Stimulated activated CD8-positive, alpha-beta memory T cell treated with anti-CD3 and anti-CD28 coated beads, Interleukin-4, amount 100 ng/mL, for 1 hour (primary cell): Measurements from ENCODE around the gene ZAP70.
"Not testable (repeated sequence)": the region's sequence is repeated elsewhere in the genome, so short reads cannot be mapped to it uniquely, and the experiment has no call there.

Experiments
- DNase-seq, 2 donors: peaks; one replicate each; pipeline ENCODE4 v3.0.0-alpha.2; 2020; ENCODE audit warnings: low read depth in 2 of 2, low spot score in 1 of 2

ZAP70 gene

DNA sequence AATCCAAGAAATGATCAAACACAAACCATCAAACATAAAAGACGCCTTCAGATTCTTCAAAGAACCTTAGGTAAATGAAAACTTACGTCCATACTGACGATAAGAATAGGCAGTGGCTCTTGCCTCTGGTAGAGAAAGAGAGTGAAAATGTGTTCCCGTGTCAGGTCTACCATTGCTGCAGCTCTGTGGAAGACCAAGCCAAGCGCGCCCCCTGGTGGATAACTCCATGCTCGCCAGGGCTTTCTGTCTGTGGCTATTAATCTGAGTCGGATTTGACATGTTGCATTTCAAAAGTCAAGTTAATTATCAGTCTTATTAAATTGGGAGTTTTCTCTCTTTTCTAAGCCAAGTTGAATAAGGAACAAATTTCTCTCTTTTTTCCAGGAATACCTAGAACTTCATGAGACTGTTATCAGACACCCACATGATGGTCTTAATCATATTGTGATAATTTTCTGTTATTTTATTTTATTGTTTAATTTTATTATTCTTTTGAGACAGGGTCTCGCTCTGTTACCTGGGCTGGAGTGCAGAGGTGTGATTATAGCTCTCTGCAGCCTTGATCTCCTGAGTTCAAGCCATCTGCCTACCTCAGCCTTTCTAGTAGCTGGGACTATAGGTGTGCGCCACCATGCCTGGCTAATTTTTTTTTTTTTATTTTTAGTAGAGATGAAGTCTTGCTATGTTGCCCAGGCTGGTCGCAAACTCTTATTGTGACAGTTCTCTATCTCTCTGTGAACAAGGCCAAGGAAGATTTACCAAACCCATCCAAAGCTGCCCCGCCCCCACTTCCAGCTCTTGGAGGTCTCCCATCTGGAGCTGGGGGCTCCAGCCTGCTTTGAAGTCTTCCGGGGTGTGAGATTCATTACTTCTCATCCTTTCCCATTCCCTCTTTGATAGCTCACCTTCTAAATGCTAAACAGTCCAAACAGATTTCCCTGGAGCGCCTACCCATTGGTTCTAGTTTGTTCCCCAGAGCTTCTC is 15.8 kb upstream of the ZAP70 start:
- peak; percentile 90 to 97 for DNase-seq

DNA sequence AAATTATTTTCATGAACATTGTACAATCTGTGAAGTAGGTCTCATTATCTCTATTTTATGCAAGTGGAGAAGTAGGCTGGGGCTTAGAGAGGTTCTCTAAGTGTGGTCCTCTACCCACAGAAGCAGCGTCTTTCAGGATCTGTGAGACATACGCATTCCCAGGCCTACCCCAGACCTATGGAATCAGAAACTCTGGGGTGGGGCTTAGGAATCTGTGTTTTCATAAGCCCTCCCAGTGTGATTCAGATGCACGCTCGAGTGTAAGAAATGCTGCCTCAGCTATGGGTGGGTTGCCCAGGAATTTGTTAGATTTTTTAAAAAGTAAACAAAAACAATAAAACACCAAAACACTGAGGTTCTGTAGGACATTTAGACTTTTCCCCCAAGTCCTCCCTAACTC is 14.8 kb upstream of the ZAP70 start:
- DNase-seq, result no peak

DNA sequence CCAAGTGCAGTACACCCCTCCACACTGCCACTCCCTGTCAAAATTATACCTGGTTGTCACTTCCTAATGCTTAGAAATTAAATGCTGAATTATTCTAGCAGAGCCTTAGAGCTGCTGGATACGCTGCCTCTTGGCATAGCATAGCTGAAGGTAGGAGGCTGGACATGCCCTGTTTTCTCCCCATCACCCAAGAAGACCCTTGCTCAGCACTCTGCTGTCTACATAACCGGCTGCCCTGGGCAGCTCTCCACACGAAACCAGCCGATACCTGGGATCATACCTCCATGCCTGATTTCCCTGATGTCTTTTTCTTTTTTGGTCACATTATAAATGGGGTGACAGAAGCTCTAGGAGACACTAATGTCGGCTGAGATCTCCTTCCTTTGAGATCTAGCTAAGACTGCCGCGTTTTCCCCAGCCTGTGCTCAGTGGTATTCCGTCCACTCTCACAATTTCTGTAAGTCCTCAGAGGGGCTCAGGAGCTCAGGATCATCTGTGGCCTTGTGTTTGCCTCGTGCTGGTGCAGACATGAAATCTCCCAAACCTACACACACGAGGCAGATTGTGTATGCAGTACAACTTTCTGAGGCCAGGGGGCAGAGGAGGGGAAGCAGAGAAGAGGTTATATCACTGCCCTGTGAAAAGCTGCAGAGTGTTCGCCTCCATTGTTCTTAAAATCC is 13.5 kb upstream of the ZAP70 start:
- peak in 1 of 2 donors; percentile 45 for DNase-seq

- no peak for DNase-seq
Measured at GRCh38 chr2:97701186-97701585, 12.2 kb upstream of the ZAP70 start.

GRCh38 chr2:97701851-97702465 is 11.4 kb upstream of the ZAP70 start:
- DNase-seq, result no peak

GRCh38 chr2:97702731-97703470 is 10.5 kb upstream of the ZAP70 start:
- DNase-seq, result no peak

GRCh38 chr2:97703741-97704140 is 9.6 kb upstream of the ZAP70 start:
- no peak for DNase-seq

- no peak for DNase-seq
Measured at GRCh38 chr2:97704989-97705388, 8.4 kb upstream of the ZAP70 start.

- no peak for DNase-seq
Measured at GRCh38 chr2:97706112-97706511, 7.3 kb upstream of the ZAP70 start.

- DNase-seq, result no peak
Measured at GRCh38 chr2:97706708-97707345, 6.5 kb upstream of the ZAP70 start.

GRCh38 chr2:97707362-97708047 is 5.9 kb upstream of the ZAP70 start:
- DNase-seq, result no peak

- DNase-seq, result no peak
Measured at GRCh38 chr2:97708048-97708380, 5.4 kb upstream of the ZAP70 start.

- no peak for DNase-seq
Measured at GRCh38 chr2:97708608-97709007, 4.8 kb upstream of the ZAP70 start.

GRCh38 chr2:97711394-97711711 is 2.0 kb upstream of the ZAP70 start:
- no peak for DNase-seq

DNA sequence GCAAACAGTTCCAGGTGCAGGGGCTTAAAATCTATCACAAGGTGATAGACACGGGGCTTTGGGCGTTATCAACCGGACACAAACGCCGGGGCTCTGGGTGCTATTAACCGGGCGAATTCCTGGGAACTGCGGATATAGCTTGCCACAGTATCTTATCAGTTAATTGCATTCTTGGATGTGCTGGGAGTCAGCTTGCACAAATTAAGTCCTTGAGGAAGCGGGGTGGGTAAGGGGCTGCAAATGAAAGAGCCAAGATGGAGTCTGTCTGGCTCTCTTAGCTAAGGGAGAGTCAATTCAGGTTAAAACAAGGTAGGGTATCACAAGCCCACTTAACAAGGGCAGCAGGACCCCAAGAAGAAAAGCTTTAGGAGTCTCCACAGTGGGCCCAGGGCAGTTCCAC is 1.2 kb upstream of the ZAP70 start:
- DNase-seq, result not testable (repeated sequence)

DNA sequence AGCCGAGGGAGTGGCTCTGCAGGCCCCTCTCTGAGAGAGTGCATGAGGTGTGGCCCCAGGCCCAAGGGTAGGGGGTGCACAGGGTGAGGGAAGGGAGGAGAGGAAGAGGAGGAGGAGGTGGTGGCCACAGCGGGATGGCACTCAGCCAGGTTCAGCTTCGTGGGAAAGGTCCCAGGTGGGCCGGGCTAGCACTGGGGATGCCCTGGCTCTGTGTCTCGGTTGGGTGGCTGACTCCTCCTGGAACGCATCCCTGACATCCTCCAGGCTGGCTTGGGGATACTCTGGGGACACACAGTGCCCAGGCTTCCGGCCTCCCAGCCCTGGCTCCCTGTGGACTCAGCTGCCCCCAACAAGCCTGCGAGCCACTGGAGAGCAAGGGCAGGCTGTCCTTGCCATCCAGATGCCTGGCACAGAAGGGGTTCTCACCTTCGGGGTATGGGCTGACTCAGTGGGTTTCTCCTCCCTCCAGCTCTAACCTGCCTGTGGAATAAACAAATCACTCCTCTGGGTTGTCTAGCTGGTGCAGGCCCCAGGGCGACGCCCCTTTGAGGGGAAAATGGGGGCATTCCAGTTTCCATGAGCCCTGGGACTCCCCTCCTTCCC is 582 bp upstream of the ZAP70 start:
- DNase-seq, result peak in 1 of 2 donors; percentile 42

- DNase-seq, result no peak
Measured at GRCh38 chr2:97714084-97714949, 941 bp downstream of the ZAP70 start.

DNA sequence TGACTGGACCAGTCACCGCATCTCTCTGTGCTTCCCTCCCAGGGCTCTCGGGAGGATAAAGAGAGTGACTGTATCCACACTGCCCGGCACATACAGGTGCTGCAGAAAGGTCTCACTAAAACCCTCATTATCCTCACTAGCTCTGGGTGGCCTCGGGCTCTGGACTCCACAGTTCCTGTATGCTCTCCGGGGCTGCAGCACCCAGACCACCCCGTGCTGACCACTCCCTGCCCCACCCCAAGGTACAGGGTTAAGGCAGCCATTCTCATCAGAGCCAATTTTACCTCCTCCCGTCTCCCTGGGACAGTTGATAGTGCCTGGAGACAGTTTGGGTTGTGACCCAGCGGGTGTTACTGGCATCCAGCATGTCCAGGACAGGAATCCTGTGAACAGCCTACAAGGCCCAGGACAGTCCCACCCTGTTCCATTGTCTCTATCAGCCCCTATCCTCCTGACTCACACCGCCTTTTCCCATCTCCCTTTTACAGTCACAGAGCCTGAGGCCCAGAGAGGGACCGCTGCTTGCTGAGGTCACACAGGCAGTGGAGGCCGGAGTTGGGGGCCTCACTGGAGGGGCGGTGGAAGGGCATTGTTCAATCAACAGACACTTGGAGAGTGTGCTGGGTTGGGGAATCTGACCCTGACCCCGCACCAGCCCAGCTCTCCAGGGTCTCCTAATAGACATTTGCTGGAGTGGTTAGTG is 1.7 kb downstream of the ZAP70 start:
- no peak for DNase-seq
